ENCODE results near the gene TRIM9.

GRCh38 chr14:51039252-51039651, 55.7 kb downstream of the TRIM9 start:
- TF ChIP-seq CTCF (IDR thresholded peaks at IDR 0.05; ENCODE audit: low read length) (no peak), EZH2 (optimal IDR thresholded peaks at IDR 0.05; ENCODE audit: low read depth, low read length) (no peak), EZH2phosphoT487 (IDR thresholded peaks at IDR 0.05; ENCODE audit: low read length) (no peak)
